BJ (cell line): Measurements from ENCODE around the gene ALX4. TPM values are rescaled to one million over a fixed set of nuclear protein-coding genes. Genes with fewer than 3 reads are reported as not detected.

ENCODE experiments used
- CTCF ChIA-PET: fragments of 350-600 bp; formaldehyde crosslinking; extraction: SDS; loops from one replicate; lab custom pipeline; 2021; ENCODE audit warnings: antibody characterized with exemption, inconsistent platforms; lab: Yijun Ruan, JAX
- POLR2A ChIA-PET: fragments of 300-600 bp; sonication (Branson Sonifier 250); formaldehyde crosslinking; extraction: SDS; loops from one replicate; lab custom pipeline; 2021; ENCODE audit warnings: antibody characterized with exemption; lab: Charles Lee
- DNase-seq: peaks from one replicate; pipeline ENCODE4 v3.0.0-alpha.2; 2011; ENCODE audit warnings: low read depth
- H3K27me3 ChIP-seq: 2 replicates; pipeline ENCODE4 v1.6.0; 2011; ENCODE audit warnings: low read length; ENCODE audit not compliant: control insufficient read depth, insufficient read depth
- H3K36me3 ChIP-seq: 2 replicates; pipeline ENCODE4 v1.5.1; 2011; ENCODE audit warnings: low read length; ENCODE audit not compliant: control insufficient read depth, insufficient read depth
- H3K4me3 ChIP-seq: 2 replicates; pipeline ENCODE4 v1.5.1; 2011; ENCODE audit warnings: low read depth, mild to moderate bottlenecking, control low read depth, low read length
- polyA plus RNA-seq: library from polyadenylated mRNA; depleted of rRNA; stranded (reverse); fragments of >200 nt; gene quantifications from 2 replicates; pipeline ENCODE4 v1.2.3, GENCODE V29; 2011
- TF ChIP-seq, protein P1 (sequence below): IDR thresholded peaks from 2 replicates; pipeline ENCODE4 v1.5.1; 2011; ENCODE audit warnings: low read depth, mild to moderate bottlenecking, control low read depth, inconsistent platforms, low read length, moderate library complexity; ENCODE audit not compliant: insufficient read depth

The ALX4 gene
- polyA plus RNA-seq, 1 experiment = 2.2 TPM

- CTCF ChIA-PET = interaction anchor here (1.4 to 2.3 kb wide), 2 partner anchors 15 to 168 kb away, joined by 3 to 8 read pairs; no protein-coding TSS in a partner anchor
- POLR2A ChIA-PET = no interaction called here
- Histone ChIP-seq H3K36me3 (no peaks in the 10 kb centered on the region), H3K4me3 (no peak overlapping the region), H3K27me3 (peaks cover 4% of the 10 kb centered on the region)
- no peak for DNase-seq
- TF ChIP-seq, protein P1, sequence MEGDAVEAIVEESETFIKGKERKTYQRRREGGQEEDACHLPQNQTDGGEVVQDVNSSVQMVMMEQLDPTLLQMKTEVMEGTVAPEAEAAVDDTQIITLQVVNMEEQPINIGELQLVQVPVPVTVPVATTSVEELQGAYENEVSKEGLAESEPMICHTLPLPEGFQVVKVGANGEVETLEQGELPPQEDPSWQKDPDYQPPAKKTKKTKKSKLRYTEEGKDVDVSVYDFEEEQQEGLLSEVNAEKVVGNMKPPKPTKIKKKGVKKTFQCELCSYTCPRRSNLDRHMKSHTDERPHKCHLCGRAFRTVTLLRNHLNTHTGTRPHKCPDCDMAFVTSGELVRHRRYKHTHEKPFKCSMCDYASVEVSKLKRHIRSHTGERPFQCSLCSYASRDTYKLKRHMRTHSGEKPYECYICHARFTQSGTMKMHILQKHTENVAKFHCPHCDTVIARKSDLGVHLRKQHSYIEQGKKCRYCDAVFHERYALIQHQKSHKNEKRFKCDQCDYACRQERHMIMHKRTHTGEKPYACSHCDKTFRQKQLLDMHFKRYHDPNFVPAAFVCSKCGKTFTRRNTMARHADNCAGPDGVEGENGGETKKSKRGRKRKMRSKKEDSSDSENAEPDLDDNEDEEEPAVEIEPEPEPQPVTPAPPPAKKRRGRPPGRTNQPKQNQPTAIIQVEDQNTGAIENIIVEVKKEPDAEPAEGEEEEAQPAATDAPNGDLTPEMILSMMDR = no peak
These were observed 8.2 kb downstream of the ALX4 start for GRCh38 chr11:44301564-44302271.

- DNase-seq = peak; percentile 58
- H3K36me3 ChIP-seq = no peaks in the 10 kb centered on the region
- H3K4me3 ChIP-seq = no peak overlapping the region
- POLR2A ChIA-PET = no interaction called here
- no peaks in the 10 kb centered on the region for H3K27me3 ChIP-seq
- TF ChIP-seq, protein P1 = no peak
- CTCF ChIA-PET = interaction anchor here (1.4 to 2.3 kb wide), 2 partner anchors 15 to 168 kb away, joined by 3 to 8 read pairs; no protein-coding TSS in a partner anchor
These were observed 8.9 kb downstream of the ALX4 start for GRCh38 chr11:44300844-44301563.

GRCh38 chr11:44298862-44299261 is 11.1 kb downstream of the ALX4 start:
- TF ChIP-seq, protein P1 = no peak
- ChIA-PET POLR2A (no interaction called here), CTCF (interaction anchor here (1.1 kb wide), 2 partner anchors 9 to 10 kb away, joined by 3 to 5 read pairs; no protein-coding TSS in a partner anchor)
- H3K27me3 ChIP-seq = no peaks in the 10 kb centered on the region
- no peak for DNase-seq
- no peaks in the 10 kb centered on the region for H3K36me3 ChIP-seq
- H3K4me3 ChIP-seq = no peak overlapping the region

DNA sequence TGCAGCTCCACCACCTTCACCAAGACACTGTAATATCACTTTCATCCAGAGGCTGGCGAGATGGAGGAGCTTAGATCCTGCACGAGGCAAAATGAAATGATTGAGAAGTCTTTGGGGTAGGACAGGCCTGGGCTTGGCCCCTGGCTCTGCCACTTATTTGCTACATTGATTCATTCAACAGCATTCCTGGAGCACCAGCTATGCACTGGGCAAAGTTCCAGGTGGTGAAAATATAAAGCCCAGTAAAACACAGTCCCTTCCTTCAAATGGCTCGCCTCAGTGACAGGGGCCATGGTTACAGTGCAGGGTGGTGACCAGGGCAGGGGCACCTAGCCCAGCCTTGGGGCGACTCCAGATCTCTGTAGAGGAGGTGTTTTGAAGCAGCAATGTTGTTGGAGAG is 19.7 kb downstream of the ALX4 start:
- ChIA-PET POLR2A (no interaction called here), CTCF (interaction anchor here (0.8 to 1.0 kb wide), 2 partner anchors 248 to 249 kb away, joined by 3 read pairs; no protein-coding TSS in a partner anchor)
- TF ChIP-seq, protein P1 = no peak
- DNase-seq = no peak
- H3K4me3 ChIP-seq = no peak overlapping the region
- H3K36me3 ChIP-seq = no peaks in the 10 kb centered on the region
- no peaks in the 10 kb centered on the region for H3K27me3 ChIP-seq

DNA sequence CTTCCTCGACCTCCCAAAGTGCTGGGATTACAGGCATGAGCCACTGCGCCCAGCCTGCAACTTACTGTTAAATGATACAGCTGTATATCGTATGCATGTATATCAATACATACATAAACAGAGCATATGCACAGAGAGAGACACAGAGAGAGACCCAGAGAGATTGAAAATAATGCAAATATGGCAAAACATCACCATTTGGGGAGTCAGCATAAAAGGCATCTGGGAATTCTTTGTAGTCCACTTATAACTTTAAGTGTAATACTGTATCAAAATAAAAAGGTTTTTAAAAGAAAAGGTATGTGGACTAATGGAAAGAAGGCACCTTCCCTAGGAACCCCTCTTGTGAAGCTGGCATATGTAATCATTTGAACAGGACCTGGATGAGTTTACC is 21.8 kb downstream of the ALX4 start:
- ChIA-PET POLR2A (no interaction called here), CTCF (interaction anchor here (1.0 to 3.3 kb wide), 6 partner anchors 10 to 251 kb away, joined by 3 to 27 read pairs (median 4); no protein-coding TSS in a partner anchor)
- H3K36me3 ChIP-seq = no peaks in the 10 kb centered on the region
- DNase-seq = no peak
- H3K4me3 ChIP-seq = no peak overlapping the region
- TF ChIP-seq, protein P1 = no peak
- no peaks in the 10 kb centered on the region for H3K27me3 ChIP-seq
